ENCODE results near the gene HNRNPF.
A peak's percentile ranks its signal among the peaks of the same experiment; 100 is the strongest.
"Not testable (repeated sequence)": the region's sequence is repeated elsewhere in the genome, so short reads cannot be mapped to it uniquely, and the experiment has no call there.

Gene HNRNPF

GRCh38 chr10:43408710-43409384 is at the start of gene HNRNPF:
Gene HNRNPF, minus strand, starts transcription at chr10:43409186. Its CDS starts 21,302 bp downstream, at chr10:43387884.
- peak; percentile 90 to 94 for DNase-seq (ENCODE audit: low read depth in 2 of 2)

GRCh38 chr10:43458227-43458626 is 49.2 kb upstream of the HNRNPF start:
- DNase-seq (ENCODE audit: low read depth in 2 of 2) = no peak

- not testable (repeated sequence) for DNase-seq (ENCODE audit: low read depth in 2 of 2)
Measured at GRCh38 chr10:43456561-43456960, 47.6 kb upstream of the HNRNPF start.

GRCh38 chr10:43454025-43454424 is 45.0 kb upstream of the HNRNPF start:
- DNase-seq (ENCODE audit: low read depth in 2 of 2) = not testable (repeated sequence)

- DNase-seq (ENCODE audit: low read depth in 2 of 2) = no peak
Measured at GRCh38 chr10:43453266-43453831, 44.4 kb upstream of the HNRNPF start.

- DNase-seq (ENCODE audit: low read depth in 2 of 2) = no peak
Measured at GRCh38 chr10:43452356-43452914, 43.4 kb upstream of the HNRNPF start.

GRCh38 chr10:43448742-43449141 is 39.8 kb upstream of the HNRNPF start:
- no peak for DNase-seq (ENCODE audit: low read depth in 2 of 2)

- not testable (repeated sequence) for DNase-seq (ENCODE audit: low read depth in 2 of 2)
Measured at GRCh38 chr10:43446219-43447017, 37.4 kb upstream of the HNRNPF start.

- DNase-seq (ENCODE audit: low read depth in 2 of 2) = no peak
Measured at GRCh38 chr10:43444897-43445466, 36.0 kb upstream of the HNRNPF start.

- DNase-seq (ENCODE audit: low read depth in 2 of 2) = no peak
Measured at GRCh38 chr10:43444323-43444722, 35.3 kb upstream of the HNRNPF start.

GRCh38 chr10:43440463-43441134 is 31.6 kb upstream of the HNRNPF start:
- no peak for DNase-seq (ENCODE audit: low read depth in 2 of 2)

- no peak for DNase-seq (ENCODE audit: low read depth in 2 of 2)
Measured at GRCh38 chr10:43437141-43437870, 28.3 kb upstream of the HNRNPF start.

- DNase-seq (ENCODE audit: low read depth in 2 of 2) = peak; percentile 79 to 83
Measured at GRCh38 chr10:43436291-43437140, 27.5 kb upstream of the HNRNPF start, which contains the start of gene ZNF487. Gene ZNF487, plus strand, starts transcription at chr10:43437111. Its CDS starts 38,703 bp downstream, at chr10:43475814.

- no peak for DNase-seq (ENCODE audit: low read depth in 2 of 2)
Measured at GRCh38 chr10:43430926-43431663, 22.1 kb upstream of the HNRNPF start.

GRCh38 chr10:43427166-43427825 is 18.3 kb upstream of the HNRNPF start:
- no peak for DNase-seq (ENCODE audit: low read depth in 2 of 2)

- not testable (repeated sequence) for DNase-seq (ENCODE audit: low read depth in 2 of 2)
Measured at GRCh38 chr10:43426476-43426875, 17.5 kb upstream of the HNRNPF start.

- no peak for DNase-seq (ENCODE audit: low read depth in 2 of 2)
Measured at GRCh38 chr10:43424416-43424815, 15.4 kb upstream of the HNRNPF start.

- DNase-seq (ENCODE audit: low read depth in 2 of 2) = not testable (repeated sequence)
Measured at GRCh38 chr10:43421944-43422343, 13.0 kb upstream of the HNRNPF start.
